HEK293 (cell line): ENCODE measurements around the gene CYP2U1.

Source experiments
- CTCF ChIP-seq: fragments of 450-650 bp; formaldehyde crosslinking; IDR thresholded peaks from 2 replicates; pipeline ENCODE4 v1.5.1; 2016; ENCODE audit warnings: missing biosample characterization, missing genetic modification characterization
- KLF8 ChIP-seq: fragments of 450-650 bp; formaldehyde crosslinking; IDR thresholded peaks from 2 replicates; pipeline ENCODE4 v1.5.1; 2016; ENCODE audit warnings: missing biosample characterization, missing genetic modification characterization
- MYNN ChIP-seq: fragments of 450-650 bp; formaldehyde crosslinking; IDR thresholded peaks from 2 replicates; pipeline ENCODE4 v1.5.1; 2016; ENCODE audit warnings: missing biosample characterization, missing genetic modification characterization, borderline replicate concordance
- PRDM4 ChIP-seq: fragments of 450-650 bp; formaldehyde crosslinking; IDR thresholded peaks from 2 replicates; pipeline ENCODE4 v1.5.1; 2017; ENCODE audit warnings: missing biosample characterization, missing genetic modification characterization
- REST ChIP-seq: fragments of 450-650 bp; formaldehyde crosslinking; IDR thresholded peaks from 2 replicates; pipeline ENCODE4 v1.5.1; 2016; ENCODE audit warnings: missing biosample characterization, missing genetic modification characterization
- TRIM28 ChIP-seq: IDR thresholded peaks from 2 replicates; pipeline ENCODE4 v1.6.1; 2011; ENCODE audit warnings: low read length, control low read depth, borderline replicate concordance
- YY1 ChIP-seq: fragments of 450-650 bp; formaldehyde crosslinking; IDR thresholded peaks from 2 replicates; pipeline ENCODE4 v1.5.1; 2018; ENCODE audit warnings: missing biosample characterization, missing genetic modification characterization
- ZNF274 ChIP-seq, 2 experiments: fragments of 200-500 bp in 1 of 2; fragments of 450-650 bp in 1 of 2; sonication (Bioruptor generic) in 1 of 2; formaldehyde crosslinking in 1 of 2; IDR thresholded peaks; 2 replicates each; pipeline versions ENCODE4 v1.5.1 to v1.6.1; 2014 to 2016; ENCODE audit warnings: borderline replicate concordance in 1 of 2, inconsistent platforms in 1 of 2, low read length in 1 of 2, missing biosample characterization in 1 of 2, missing genetic modification characterization in 1 of 2
- ZNF350 ChIP-seq: fragments of 450-650 bp; formaldehyde crosslinking; IDR thresholded peaks from 2 replicates; pipeline ENCODE4 v1.5.0; 2017; ENCODE audit warnings: missing biosample characterization, mild to moderate bottlenecking, missing genetic modification characterization
- ZNF521 ChIP-seq: fragments of 450-650 bp; formaldehyde crosslinking; IDR thresholded peaks from 2 replicates; pipeline ENCODE4 v1.5.1; 2017; ENCODE audit warnings: missing biosample characterization, mild to moderate bottlenecking, missing genetic modification characterization
- ZNF580 ChIP-seq: fragments of 450-650 bp; formaldehyde crosslinking; IDR thresholded peaks from 2 replicates; pipeline ENCODE4 v1.5.1; 2016; ENCODE audit warnings: missing biosample characterization, missing genetic modification characterization
- ZNF785 ChIP-seq: fragments of 450-650 bp; formaldehyde crosslinking; IDR thresholded peaks from 2 replicates; pipeline ENCODE4 v1.5.1; 2016; ENCODE audit warnings: missing biosample characterization, missing genetic modification characterization
- ZNF792 ChIP-seq: fragments of 450-650 bp; formaldehyde crosslinking; IDR thresholded peaks from 2 replicates; pipeline ENCODE4 v1.5.1; 2016; ENCODE audit warnings: missing biosample characterization, missing genetic modification characterization
- ZSCAN5A ChIP-seq: fragments of 450-650 bp; formaldehyde crosslinking; IDR thresholded peaks from 2 replicates; pipeline ENCODE4 v1.5.1; 2016; ENCODE audit warnings: missing biosample characterization, missing genetic modification characterization

GRCh38 chr4:107977482-107977881 lies 46.1 kb downstream of the CYP2U1 start:
- TF ChIP-seq CTCF (tag by site-specific recombination), result no peak
- no peak for TF ChIP-seq TRIM28
- TF ChIP-seq ZNF792 (tag by site-specific recombination), result no peak
- no peak for TF ChIP-seq ZNF785 (tag by site-specific recombination)
- no peak for TF ChIP-seq ZNF521 (tag by site-specific recombination)
- TF ChIP-seq MYNN (tag by site-specific recombination), result no peak
- no peak for TF ChIP-seq ZSCAN5A (tag by site-specific recombination)
- TF ChIP-seq YY1 (tag by site-specific recombination), result no peak
- TF ChIP-seq ZNF350, result no peak
- no peak for TF ChIP-seq PRDM4 (tag by site-specific recombination)
- TF ChIP-seq REST (tag by site-specific recombination), result no peak
- no peak for TF ChIP-seq ZNF274 (IDR thresholded peaks at IDR 0.05; ENCODE audit: low read length)
- no peak for TF ChIP-seq ZNF274 (tag by site-specific recombination; IDR thresholded peaks at IDR 0.05; ENCODE audit: borderline replicate concordance)
- TF ChIP-seq ZNF580 (tag by site-specific recombination), result no peak
- TF ChIP-seq KLF8, result no peak
